ENCODE results near the gene STPG3.

Gene STPG3

GRCh38 chr9:137266585-137267453 is 15.7 kb downstream of the STPG3 start:
- no peak for DNase-seq (ENCODE audit: low read depth)

GRCh38 chr9:137267933-137268355 is 16.9 kb downstream of the STPG3 start:
- no peak for DNase-seq (ENCODE audit: low read depth)

GRCh38 chr9:137268538-137269201 is 17.6 kb downstream of the STPG3 start:
- no peak for DNase-seq (ENCODE audit: low read depth)

DNA sequence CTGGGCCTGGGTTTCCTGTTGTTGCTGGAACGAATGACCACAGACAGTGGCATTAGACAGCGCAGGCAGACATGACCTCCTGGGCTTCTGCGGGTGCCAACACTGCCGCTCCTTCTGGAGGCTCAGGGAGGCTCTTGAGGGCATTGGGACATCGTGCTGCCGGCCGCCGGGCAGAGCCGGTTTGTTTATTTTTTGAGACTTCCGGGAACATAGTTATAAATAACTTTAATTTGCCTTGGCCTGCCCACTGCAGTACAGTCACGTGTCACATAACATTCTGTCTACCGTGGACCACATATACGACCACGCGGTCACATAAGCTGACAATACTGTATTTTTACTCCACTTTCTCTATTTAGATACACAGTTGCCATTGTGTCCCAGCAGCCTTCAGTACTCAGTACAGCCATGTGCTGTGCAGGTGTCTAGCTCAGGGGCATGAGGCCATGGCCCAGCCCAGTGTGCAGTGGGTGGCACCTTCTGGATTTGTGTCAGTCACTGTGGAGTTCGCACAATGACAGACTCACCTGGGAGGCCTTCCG is 18.2 kb downstream of the STPG3 start:
- no peak for DNase-seq (ENCODE audit: low read depth)

DNA sequence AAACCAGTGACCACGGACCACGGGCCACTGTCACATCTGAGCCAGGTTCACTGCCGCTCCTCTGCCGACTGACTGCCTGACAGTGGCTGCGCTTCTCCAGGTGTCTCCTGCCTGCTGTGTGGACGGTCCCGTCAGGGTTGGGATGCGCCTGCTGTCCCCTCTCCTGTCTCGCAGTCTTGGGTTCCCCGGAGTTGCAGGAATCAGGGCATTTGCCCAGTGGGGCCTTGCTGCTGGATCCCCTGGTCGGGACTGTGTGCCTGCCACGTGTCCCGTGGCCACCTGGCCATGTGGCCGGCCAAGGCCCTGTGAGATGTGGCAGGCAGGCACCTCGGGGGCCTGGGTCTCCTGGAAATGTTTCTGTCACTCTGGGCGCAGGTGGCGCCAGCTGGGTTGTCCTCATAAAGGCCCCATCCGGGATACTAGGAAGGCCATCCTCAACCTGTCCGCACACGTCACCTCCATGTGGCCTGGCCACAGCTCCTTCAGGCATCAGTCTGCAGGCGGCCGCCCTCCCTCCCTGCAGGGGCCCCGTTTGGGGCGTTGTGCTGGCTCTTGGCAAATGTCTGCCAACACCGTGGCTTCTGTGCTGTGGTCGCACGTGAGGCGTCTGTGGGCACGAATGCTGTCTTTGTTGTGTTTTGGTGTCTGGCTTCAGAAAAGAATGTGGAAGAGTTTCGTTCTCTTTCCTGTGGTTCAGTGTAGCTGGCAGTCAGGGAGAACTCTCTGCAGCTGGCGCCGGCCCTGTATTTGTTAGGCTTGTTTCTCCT is 20.0 kb downstream of the STPG3 start:
- no peak for DNase-seq (ENCODE audit: low read depth)

DNA sequence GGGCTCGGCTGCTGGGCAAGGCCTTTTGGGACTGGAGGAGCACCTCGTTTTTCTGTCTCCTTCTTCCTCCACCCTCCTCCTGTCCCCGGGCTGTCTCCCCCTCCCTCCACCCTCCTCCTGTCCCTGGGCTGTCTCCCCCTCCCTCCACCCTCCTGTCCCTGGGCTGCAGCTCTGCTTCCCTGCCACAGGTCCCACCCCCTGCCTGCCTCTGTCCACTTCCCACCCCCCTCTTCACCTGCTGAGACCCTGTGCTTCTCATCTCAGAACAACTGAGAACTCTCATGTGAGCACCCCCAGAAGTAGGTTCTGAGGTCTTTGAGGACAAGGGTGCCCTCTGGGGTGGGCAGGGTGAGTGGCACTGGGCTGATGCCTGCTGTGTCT is 20.6 kb downstream of the STPG3 start:
- DNase-seq (ENCODE audit: low read depth), result no peak

DNA sequence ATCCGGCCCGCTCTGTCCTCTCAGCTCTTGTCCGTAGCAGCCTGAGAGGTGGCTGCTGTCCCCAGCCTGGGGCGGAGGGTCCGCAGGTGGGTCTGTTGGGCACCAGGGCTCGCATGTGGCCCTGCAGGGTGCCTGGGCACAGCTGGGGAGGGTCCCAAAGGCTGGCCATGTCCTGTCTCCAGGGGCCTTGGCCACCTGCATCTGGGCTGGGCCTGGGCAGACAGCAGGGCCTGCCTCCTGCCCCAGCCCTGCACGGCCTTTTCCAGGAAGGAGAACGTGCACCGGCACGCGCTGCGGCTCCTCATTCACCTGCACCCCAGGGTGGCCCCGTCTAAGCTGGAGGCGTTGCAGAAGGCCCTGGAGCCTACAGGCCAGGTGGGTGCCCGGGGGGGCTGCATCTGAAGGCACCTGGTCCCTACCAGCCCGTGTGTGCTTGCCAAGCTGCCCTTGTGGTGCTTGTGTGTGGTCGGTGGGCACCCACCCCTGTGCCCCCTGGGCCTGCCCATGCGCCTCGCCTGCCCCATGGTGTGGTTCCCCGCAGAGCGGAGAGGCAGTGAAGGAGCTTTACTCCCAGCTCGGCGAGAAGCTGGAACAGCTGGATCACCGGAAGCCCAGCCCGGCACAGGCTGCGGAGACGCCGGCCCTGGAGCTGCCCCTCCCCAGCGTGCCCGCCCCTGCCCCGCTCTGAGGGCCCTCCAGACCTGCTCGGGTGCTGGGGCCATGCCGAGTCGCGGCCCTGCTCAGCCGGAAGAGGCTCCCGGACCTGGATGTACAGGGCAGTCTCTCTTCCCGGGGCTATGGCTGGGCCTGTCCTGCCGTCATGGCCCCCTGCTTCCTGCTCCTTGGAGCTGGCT is 21.4 kb downstream of the STPG3 start:
- DNase-seq (ENCODE audit: low read depth), result no peak

GRCh38 chr9:137273095-137273490 is 22.0 kb downstream of the STPG3 start:
- DNase-seq (ENCODE audit: low read depth), result no peak

DNA sequence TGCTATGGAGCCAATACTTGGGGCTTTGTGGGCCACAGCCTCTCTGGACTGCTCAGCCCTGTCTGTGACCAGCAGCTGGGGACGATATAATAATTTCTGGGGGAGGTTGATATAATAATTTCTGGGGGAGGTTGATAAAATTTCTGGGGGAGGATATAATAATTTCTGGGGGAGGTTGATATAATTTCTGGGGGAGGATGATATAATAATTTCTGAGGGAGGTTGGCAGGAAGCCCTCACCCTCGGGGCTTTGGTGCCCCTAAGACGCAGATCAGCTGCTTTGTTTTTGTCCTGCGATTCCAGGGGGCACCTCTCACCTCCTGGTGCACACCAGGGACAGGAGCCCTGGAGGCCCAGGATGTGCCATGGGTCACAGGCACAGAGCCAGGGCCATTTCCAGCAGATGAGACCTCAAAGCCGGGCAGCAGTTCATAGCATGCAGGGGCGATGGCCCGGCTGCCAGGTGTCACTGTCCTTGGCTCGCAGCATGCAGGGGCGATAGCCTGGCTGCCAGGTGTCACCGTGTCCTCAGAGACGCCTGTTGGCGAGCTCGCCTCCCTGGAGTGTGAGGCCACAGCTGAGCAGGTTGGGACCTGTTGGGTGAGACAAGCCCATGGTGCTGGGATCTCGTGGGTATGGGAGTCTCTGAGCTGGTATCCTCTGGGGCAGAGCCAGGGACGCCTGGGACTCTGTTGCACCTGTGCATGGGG is 22.7 kb downstream of the STPG3 start:
- DNase-seq (ENCODE audit: low read depth), result no peak

DNA sequence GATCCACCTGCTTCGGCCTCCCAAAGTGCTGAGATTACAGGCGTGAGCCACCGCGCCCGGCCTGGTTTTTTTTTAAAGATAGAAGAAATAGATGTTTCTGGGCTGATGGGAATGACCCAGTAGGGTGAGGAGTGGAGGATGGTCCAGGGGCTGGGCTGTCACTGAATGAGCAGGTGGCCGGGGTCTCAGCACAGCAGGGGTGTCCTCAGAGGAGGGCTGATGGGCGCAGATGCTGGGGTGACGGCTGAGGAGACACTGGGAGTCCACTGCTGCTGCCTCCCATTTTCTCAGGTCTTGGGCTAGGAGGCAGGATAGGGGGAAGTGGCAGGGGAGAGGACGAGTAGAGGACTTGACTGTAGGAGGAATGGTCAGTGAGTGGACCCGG is 24.1 kb downstream of the STPG3 start:
- DNase-seq (ENCODE audit: low read depth), result no peak

DNA sequence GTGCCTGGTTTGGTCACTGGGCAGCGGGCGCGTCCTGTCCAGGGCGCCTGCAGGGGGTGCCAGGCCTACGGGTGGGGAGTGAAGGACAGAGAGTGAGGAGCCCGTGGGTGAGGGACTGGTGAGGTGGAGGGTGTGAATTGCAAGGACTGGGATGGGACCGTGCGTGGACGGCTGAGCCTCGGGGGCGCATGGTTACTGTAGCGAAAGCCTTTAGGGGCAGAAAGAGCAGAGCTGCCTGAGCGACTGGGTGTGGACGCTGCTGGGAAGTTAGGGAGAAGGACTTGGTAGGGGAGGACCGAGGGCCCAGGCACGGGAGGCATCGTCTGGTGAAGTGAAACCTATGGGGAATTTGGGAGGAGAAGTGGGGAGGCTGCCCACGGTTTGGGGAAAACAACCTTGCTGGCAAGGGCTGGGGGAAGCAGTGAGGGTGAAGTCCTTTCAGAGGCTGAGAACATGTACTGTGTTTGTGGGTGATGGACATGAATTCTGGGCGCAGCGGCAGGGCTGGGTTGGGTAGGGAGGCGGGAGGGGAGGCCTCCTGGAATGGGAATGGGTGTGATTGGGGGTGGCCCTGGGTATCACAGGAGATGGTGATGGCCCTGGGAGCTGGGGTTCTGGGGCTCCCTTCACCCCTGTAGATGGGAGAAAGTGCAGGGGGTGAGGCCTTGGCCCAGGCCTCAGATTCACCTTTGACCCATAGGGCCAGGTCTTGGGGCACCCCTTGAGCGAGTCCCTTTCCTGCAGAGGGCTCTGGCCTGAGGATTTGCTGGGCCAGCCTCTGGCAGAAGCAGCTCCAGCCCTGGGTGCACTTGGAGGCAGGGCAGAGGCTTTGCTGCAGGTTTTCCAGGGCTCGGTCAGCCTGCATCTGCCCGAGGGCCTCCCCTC is 24.7 kb downstream of the STPG3 start:
- no peak for DNase-seq (ENCODE audit: low read depth)

DNA sequence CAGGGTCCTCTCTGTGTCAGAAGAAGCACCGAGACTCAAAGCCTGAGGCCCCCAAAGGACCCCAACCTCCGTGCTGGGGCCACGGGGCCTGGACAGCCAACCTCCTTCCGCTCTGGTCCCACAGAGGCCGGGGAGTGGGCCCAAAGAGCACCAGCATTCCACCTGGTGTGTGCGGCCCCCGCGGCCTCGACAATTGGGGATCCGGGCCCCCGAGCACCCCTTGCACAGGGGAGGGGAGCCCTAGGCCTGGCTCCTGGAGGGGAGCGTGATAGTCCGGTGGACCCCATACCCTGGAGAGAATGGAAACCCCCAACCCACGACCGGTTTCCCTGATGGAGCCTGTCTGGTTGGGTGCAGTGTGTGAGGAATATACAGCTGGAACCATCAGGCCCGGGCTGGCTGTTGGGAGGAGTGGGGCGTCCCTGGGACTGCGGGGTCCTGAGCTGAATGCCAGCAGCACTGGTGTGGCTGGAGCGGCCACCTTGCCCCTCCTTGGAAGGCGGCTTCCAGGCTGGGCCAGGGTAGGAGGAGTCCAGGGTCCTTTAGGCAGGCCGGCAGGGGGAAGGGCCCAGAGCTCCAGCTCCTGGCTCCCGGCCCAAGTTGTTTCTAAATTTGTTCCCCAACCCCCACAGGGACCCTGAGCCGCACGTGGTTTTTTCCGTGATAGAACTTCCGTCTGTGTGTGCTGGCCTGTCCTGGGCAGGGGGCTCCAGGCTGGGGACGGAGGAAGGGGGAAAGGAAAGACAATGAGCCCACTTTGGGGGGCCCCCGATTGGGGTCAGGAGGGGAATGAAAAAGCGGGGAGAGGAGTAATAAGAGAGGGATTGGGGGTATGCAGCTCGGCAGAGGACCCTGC is 25.6 kb downstream of the STPG3 start:
- DNase-seq (ENCODE audit: low read depth), result no peak

GRCh38 chr9:137277329-137278041 is 26.4 kb downstream of the STPG3 start, which contains the start of gene TOR4A:
Gene TOR4A, plus strand, starts transcription at chr9:137277726. Its CDS starts 964 bp downstream, at chr9:137278690.
- DNase-seq (ENCODE audit: low read depth), result no peak

DNA sequence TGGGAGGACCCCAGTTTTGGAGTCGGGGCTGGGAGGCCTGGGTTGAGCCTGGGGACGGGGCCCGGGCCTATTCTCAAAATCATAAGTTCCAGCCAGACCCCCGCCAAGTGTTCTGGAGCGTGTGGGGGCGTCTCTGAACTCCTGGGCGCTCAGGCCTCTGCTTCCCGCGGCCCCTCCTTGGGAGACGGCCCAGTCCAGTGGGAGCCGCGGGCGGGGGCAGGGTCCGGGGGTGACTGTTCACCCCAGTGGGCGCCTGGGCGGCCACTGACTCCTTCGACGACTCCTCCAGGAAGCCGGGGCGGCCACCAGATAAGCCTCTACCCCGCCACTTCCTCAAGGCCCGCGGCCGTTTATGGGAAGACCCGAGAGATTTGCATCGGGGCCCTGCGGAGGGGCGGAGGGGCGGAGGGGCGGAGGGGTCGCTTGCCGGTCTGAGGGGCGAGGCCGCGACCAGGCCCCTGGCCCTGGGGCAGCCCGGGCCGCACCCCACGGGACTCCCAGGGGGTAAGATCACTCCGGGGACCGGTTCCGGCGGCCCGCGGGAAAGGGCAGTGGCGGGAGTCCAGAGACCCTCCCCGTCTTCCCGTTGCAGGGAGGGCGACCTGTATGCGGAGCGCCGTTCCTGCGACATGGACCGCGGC is 27.1 kb downstream of the STPG3 start:
- DNase-seq (ENCODE audit: low read depth), result no peak

DNA sequence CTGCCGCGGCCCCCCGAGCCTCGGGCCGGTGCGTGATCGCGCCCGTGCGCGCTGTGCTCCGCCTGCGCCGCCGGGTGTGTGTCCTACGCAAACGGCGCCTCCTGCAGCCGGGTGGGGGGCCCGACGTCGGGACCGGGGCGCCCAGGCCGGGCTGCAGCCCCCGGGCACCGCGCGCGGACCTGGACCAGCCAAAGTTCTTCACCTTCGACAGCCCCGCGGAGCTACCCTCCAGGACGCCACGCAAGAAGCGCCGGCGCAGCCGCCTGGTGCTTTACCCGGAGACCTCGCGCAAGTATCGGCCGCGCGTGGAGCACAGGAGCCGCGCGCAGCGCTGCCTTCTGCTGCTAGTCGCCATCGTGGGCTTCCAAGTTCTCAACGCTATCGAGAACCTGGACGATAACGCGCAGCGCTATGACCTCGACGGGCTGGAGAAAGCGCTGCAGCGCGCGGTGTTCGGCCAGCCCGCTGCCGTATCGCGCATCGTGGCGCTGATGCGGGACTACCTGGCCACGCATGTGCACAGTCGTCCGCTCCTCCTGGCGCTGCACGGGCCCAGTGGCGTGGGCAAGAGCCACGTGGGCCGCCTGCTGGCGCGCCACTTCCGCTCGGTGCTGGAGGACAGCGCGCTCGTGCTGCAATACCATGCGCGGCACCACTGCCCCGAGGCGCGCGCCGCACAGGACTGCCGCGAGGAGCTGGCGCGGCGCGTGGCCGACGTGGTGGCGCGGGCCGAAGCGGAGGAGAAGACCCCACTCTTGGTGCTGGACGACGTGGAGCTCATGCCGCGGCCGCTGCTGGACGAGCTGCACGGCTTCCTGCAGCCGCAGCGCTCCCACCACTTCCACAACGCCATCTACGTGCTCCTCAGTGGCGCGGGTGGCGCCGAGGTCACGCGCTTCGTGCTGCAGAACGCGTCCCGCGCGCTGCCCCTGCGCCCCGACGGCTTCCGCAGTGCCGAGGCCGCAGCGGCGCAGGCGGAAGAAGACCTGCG is 27.9 kb downstream of the STPG3 start:
- no peak for DNase-seq (ENCODE audit: low read depth)

DNA sequence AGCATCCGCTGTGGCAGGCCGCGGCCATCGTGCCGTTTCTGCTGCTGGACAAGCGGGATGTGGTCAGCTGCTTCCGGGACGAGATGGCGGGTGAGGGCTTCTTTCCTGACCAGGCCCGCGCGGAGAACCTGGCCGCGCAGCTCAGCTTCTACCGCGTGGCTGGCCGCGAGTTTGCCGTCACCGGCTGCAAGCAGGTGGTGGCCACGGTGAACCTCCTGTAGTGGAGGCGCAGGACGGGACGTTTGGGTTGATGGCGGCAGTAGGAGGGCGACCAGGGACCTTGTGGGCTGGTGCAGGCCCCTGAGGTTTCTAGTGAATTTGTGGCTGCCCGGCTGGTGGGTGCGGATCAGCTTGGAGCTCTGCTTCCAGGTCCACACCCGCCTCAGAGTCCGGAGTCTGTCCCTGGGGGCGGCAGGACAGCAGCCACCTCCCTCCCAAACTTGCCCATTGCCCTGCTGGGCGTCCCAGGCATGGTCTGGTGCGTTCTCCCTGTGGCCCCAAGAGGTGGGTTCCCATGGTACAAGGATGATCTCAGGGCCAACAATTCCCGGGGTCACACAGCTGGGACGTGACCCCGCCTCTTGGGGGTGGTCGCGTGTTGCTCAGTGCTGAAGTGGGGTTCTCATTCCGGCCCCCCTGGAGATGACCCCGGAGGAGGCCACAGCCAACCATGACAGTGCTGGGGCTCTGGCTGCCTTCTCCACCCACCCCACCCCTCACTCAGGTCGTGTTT is 28.8 kb downstream of the STPG3 start:
- DNase-seq (ENCODE audit: low read depth), result no peak

Measured in stimulated activated CD8-positive, alpha-beta memory T cell treated with anti-CD3 and anti-CD28 coated beads, Interleukin-15, amount 100 ng/mL, for 24 hours (primary cell).